SK-N-SH (cell line): ENCODE results near the gene USP47. TPM values are rescaled to one million over a fixed set of nuclear protein-coding genes. Genes with fewer than 3 reads are reported as not detected.

Source experiments
- CTCF ChIA-PET: fragments of 300-600, 350-600 bp; formaldehyde crosslinking; extraction: SDS; loops from one replicate; lab custom pipeline; 2021; lab: Yijun Ruan, JAX
- POLR2A ChIA-PET: fragments of 350-600 bp; sonication (Branson Sonifier 250); formaldehyde crosslinking; extraction: SDS; loops from one replicate; lab custom pipeline; 2020; ENCODE audit warnings: antibody characterized with exemption, inconsistent platforms; lab: Yijun Ruan, JAX
- DNase-seq: peaks from one replicate; pipeline ENCODE4 v3.0.0; 2012
- H2AFZ ChIP-seq: fragments of 200-600 bp; sonication (generic); 2 replicates; pipeline ENCODE4 v1.8.1; 2016; ENCODE audit warnings: antibody characterized with exemption, mild to moderate bottlenecking, low read depth
- H3F3A ChIP-seq: fragments of 200-600 bp; sonication (generic); replicated peaks from 2 replicates; pipeline ENCODE3; 2016; ENCODE audit warnings: antibody characterized with exemption, mild to moderate bottlenecking; ENCODE audit not compliant: insufficient read depth
- H3K27ac ChIP-seq, 2 experiments: fragments of 200-500 bp in 1 of 2; fragments of 200-600 bp in 1 of 2; sonication (Bioruptor generic) in 1 of 2; sonication (generic), shearing (Covaris generic) in 1 of 2; 2 replicates each; pipeline versions ENCODE4 v1.5.1 to v1.6.1; 2014 to 2016; ENCODE audit warnings: low read depth in 2 of 2, inconsistent platforms in 1 of 2, low read length in 1 of 2, mild to moderate bottlenecking in 1 of 2, mixed read lengths in 1 of 2
- H3K27me3 ChIP-seq: fragments of 200-600 bp; sonication (generic), shearing (Covaris generic); 2 replicates; pipeline ENCODE4 v1.6.1; 2016; ENCODE audit warnings: mixed run types; ENCODE audit not compliant: insufficient read depth
- H3K36me3 ChIP-seq, 2 experiments: fragments of 200-500 bp in 1 of 2; fragments of 200-600 bp in 1 of 2; sonication (Bioruptor generic) in 1 of 2; sonication (generic) in 1 of 2; replicated peaks in 1 of 2; 2 replicates each; pipeline versions ENCODE3 to v1.5.1; 2014 to 2016; ENCODE audit warnings: low read length in 1 of 2, mild to moderate bottlenecking in 1 of 2; ENCODE audit not compliant: insufficient read depth in 2 of 2, control insufficient read depth in 1 of 2
- H3K4me1 ChIP-seq, 2 experiments: fragments of 200-500 bp in 1 of 2; fragments of 200-600 bp in 1 of 2; sonication (Bioruptor generic) in 1 of 2; sonication (generic), shearing (Covaris generic) in 1 of 2; 2 replicates each; pipeline versions ENCODE4 v1.5.1 to v1.6.1; 2014 to 2016; ENCODE audit warnings: low read depth in 1 of 2, low read length in 1 of 2, mixed run types in 1 of 2; ENCODE audit not compliant: insufficient read depth in 2 of 2, control insufficient read depth in 1 of 2
- H3K4me2 ChIP-seq: fragments of 200-600 bp; sonication (generic), shearing (Covaris generic); 2 replicates; pipeline ENCODE4 v1.6.1; 2017; ENCODE audit warnings: mixed run types
- H3K4me3 ChIP-seq, 2 experiments: fragments of 200-500 bp in 1 of 2; fragments of 200-600 bp in 1 of 2; sonication (Bioruptor generic) in 1 of 2; sonication (generic), shearing (Covaris generic) in 1 of 2; 2 replicates each; pipeline versions ENCODE4 v1.5.1 to v1.8.1; 2014 to 2016; ENCODE audit warnings: low read depth in 2 of 2, inconsistent platforms in 1 of 2, low read length in 1 of 2, mild to moderate bottlenecking in 1 of 2, mixed read lengths in 1 of 2, moderate library complexity in 1 of 2
- H3K79me2 ChIP-seq: fragments of 200-600 bp; sonication (generic); 2 replicates; pipeline ENCODE4 v1.8.1; 2017; ENCODE audit warnings: mild to moderate bottlenecking; ENCODE audit not compliant: insufficient read depth
- H3K9ac ChIP-seq: fragments of 200-600 bp; sonication (generic); 2 replicates; pipeline ENCODE4 v1.6.1; 2017; ENCODE audit warnings: mixed run types
- H3K9me2 ChIP-seq: fragments of 200-600 bp; sonication (generic); 2 replicates; pipeline ENCODE4 v1.6.1; 2017; ENCODE audit warnings: mixed run types
- H3K9me3 ChIP-seq: fragments of 200-600 bp; sonication (generic); 2 replicates; pipeline ENCODE4 v1.6.1; 2017; ENCODE audit warnings: mixed run types, mild to moderate bottlenecking, moderate library complexity
- H4K20me1 ChIP-seq: fragments of 200-600 bp; sonication (generic); 2 replicates; pipeline ENCODE4 v1.6.1; 2017; ENCODE audit warnings: mild to moderate bottlenecking, mixed run types; ENCODE audit not compliant: insufficient read depth
- FOSL2 ChIP-seq: IDR thresholded peaks from 2 replicates; pipeline ENCODE4 v1.4.0; 2012; ENCODE audit warnings: low read depth, mild to moderate bottlenecking, moderate library complexity, borderline replicate concordance
- FOXM1 ChIP-seq: IDR thresholded peaks from 2 replicates; pipeline ENCODE4 v1.4.0; 2012; ENCODE audit warnings: low read depth, mild to moderate bottlenecking
- MEF2A ChIP-seq: IDR thresholded peaks from 2 replicates; pipeline ENCODE4 v1.4.0; 2012; ENCODE audit warnings: low read depth, borderline replicate concordance
- RAD21 ChIP-seq: IDR thresholded peaks from 2 replicates; pipeline ENCODE4 v1.6.1; 2012; ENCODE audit warnings: mild to moderate bottlenecking, low read length
- RXRA ChIP-seq: IDR thresholded peaks from 2 replicates; pipeline ENCODE4 v1.4.0; 2012; ENCODE audit warnings: low read depth, mild to moderate bottlenecking, borderline replicate concordance
- SIN3A ChIP-seq: IDR thresholded peaks from 2 replicates; pipeline ENCODE4 v1.6.1; 2012; ENCODE audit warnings: low read depth, mild to moderate bottlenecking, low read length, moderate library complexity, borderline replicate concordance
- TAF1 ChIP-seq: IDR thresholded peaks from 2 replicates; pipeline ENCODE4 v1.6.1; 2012; ENCODE audit warnings: low read depth, mild to moderate bottlenecking, low read length, moderate library complexity, borderline replicate concordance
- TEAD4 ChIP-seq: IDR thresholded peaks from 2 replicates; pipeline ENCODE4 v1.4.0; 2012; ENCODE audit warnings: mild to moderate bottlenecking, borderline replicate concordance; ENCODE audit not compliant: insufficient read depth
- WGBS: methylation state at CpG from one replicate; pipeline ENCODE4 v1.1.6; 2017; ENCODE audit warnings: low lambda C conversion rate; 5-methylcytosine and 5-hydroxymethylcytosine counted together
- polyA plus RNA-seq, 3 experiments: library from polyadenylated mRNA; depleted of rRNA; stranded (reverse); fragments of >200 nt; gene quantifications; 2 replicates each; pipeline ENCODE4 v1.2.3, GENCODE V29; 2012
- TF ChIP-seq, protein P1 (sequence below): fragments of 200-600 bp; sonication (generic); IDR thresholded peaks from 2 replicates; pipeline ENCODE4 v1.6.1; 2017; ENCODE audit warnings: antibody characterized with exemption, mild to moderate bottlenecking, moderate library complexity
- TF ChIP-seq, protein P2 (sequence below): IDR thresholded peaks from 2 replicates; pipeline ENCODE4 v1.4.0; 2012; ENCODE audit warnings: low read depth, borderline replicate concordance

Gene USP47
- polyA plus RNA-seq, 1 of the 3 experiments (the other 2 are of a cell fraction) = 10.3 TPM

DNA sequence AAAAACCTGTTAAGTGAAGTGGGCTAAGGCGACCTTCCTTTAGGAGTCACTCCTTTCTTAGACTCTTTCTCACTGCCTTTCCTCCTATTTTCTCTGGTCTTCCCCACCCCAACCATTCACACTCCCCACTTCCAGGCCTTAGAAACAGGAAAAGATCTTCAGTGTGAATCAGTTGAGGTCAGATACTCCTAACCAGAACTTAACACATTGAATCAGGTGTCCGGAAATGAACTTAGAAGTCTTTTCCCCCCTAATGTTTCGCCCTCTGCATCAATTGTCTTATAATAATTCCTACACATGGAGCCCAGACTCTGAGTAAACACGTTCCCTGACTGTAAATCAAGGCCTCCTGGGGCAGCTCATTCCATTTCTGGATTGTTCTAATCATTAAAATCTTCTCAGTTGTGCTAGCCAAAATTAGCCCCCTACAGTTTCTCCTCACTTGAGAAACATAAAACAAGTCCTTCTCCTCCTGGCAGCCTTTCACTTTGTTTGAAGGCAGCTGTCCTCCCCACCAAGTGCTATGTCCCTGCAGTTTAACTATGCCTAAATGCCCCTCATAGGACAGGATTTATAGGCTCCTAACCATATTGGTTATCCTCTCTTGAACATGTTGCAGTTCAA lies 32.7 kb upstream of the USP47 start:
- TF ChIP-seq MEF2A = no peak
- TF ChIP-seq, protein P1, sequence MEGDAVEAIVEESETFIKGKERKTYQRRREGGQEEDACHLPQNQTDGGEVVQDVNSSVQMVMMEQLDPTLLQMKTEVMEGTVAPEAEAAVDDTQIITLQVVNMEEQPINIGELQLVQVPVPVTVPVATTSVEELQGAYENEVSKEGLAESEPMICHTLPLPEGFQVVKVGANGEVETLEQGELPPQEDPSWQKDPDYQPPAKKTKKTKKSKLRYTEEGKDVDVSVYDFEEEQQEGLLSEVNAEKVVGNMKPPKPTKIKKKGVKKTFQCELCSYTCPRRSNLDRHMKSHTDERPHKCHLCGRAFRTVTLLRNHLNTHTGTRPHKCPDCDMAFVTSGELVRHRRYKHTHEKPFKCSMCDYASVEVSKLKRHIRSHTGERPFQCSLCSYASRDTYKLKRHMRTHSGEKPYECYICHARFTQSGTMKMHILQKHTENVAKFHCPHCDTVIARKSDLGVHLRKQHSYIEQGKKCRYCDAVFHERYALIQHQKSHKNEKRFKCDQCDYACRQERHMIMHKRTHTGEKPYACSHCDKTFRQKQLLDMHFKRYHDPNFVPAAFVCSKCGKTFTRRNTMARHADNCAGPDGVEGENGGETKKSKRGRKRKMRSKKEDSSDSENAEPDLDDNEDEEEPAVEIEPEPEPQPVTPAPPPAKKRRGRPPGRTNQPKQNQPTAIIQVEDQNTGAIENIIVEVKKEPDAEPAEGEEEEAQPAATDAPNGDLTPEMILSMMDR = no peak
- TF ChIP-seq, protein P2, sequence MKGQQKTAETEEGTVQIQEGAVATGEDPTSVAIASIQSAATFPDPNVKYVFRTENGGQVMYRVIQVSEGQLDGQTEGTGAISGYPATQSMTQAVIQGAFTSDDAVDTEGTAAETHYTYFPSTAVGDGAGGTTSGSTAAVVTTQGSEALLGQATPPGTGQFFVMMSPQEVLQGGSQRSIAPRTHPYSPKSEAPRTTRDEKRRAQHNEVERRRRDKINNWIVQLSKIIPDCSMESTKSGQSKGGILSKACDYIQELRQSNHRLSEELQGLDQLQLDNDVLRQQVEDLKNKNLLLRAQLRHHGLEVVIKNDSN = no peak
- Histone ChIP-seq H3K4me1 (0 out of 4 replicates have a peak, but pooled peaks cover 0 to 3% of the 10 kb centered on the region in 2 experiments), H3F3A (peaks cover 14% of the 10 kb centered on the region), H3K27me3 (no peaks in the 10 kb centered on the region), H3K79me2 (no peaks in the 10 kb centered on the region), H4K20me1 (no peaks in the 10 kb centered on the region), H3K9me3 (no peaks in the 10 kb centered on the region), H3K4me2 (no peak overlapping the region), H3K9me2 (no peaks in the 10 kb centered on the region), H3K27ac (no peak overlapping the region), H3K4me3 (no peak overlapping the region), H3K9ac (no peak overlapping the region), H3K36me3 (no peaks in the 10 kb centered on the region), H2AFZ (no peak overlapping the region)
- CTCF ChIA-PET = interaction anchor here (2.5 to 3.6 kb wide), 2 partner anchors 10 to 235 kb away, joined by 11 to 25 read pairs; no protein-coding TSS in a partner anchor
- no peak for DNase-seq
- POLR2A ChIA-PET = interaction anchor here (0.6 kb wide), 1 partner anchor 46 kb away, joined by 3 read pairs; no protein-coding TSS in a partner anchor
- WGBS = 90% methylated on average over 4 of the region's 4 CpGs

DNA sequence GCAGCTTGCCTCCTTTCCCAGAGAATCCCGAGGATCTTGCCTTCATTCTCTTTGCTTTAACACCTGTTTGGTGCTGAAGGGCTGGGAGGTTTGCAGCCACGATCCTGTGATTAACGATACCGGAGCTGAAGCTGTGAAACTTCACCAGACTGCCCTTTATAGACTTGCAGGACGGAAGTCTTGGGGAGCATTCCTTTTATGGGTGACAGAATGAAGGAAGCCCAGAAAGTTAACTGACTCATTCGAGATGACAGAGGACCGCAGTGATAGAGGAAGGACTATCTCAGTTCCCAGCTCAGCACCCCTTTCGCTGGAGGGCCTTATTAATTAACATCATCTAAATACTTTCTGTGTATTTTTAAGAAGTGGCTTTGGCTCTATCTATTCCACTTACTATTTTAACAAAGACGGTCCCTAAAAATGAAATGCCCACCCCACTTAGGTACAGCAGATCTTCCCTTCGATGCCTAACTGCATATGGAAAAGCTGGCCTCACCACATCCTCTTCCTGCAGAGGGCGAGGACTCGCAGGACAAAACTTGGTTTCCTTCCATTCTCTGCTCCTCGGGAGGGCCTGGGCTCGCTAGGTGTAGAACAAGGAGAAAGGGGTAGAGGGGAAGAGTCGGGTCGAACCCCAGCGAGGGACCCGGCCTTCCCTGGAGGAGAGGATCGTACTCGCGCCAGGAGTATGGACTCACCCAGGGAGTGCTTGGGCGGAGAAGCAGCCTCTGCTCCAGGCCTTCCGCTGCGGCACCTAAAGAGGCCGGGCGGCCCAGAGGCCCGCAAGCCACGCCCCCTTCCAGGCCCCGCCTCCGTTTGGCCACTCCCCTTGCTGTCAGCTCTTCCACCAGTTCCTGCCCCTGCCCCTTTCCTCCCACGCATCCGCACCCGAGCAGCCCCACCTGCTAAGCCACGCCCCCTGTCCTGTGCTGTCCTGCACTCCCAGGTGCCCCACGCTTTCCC lies 30.7 kb upstream of the USP47 start:
- WGBS = 92% methylated on average over 26 of the region's 35 CpGs
- POLR2A ChIA-PET = no interaction called here
- Histone ChIP-seq H4K20me1 (no peaks in the 10 kb centered on the region), H3K4me1 (0 out of 4 replicates have a peak, but pooled peaks cover 0 to 3% of the 10 kb centered on the region in 2 experiments), H3K9me2 (no peaks in the 10 kb centered on the region)
- no peak for TF ChIP-seq RAD21
- no peak for TF ChIP-seq TEAD4
- TF ChIP-seq FOXM1 = no peak
- TF ChIP-seq TAF1 = no peak
- no peak for TF ChIP-seq FOSL2
- no peak for TF ChIP-seq SIN3A
- TF ChIP-seq RXRA = no peak
- TF ChIP-seq, all 33 proteins: peak for 0
- no peak overlapping the region for H3K4me2 ChIP-seq
- no peak overlapping the region for H3K9ac ChIP-seq
- CTCF ChIA-PET = interaction anchor here (1.0 to 1.8 kb wide), 3 partner anchors 11 to 233 kb away, joined by 4 to 6 read pairs (median 5); no protein-coding TSS in a partner anchor
- DNase-seq = no peak
- peaks cover 0 to 3% of the 10 kb centered on the region in 2 experiments for H3K36me3 ChIP-seq
- no peaks in the 10 kb centered on the region for H3K9me3 ChIP-seq
- no peaks in the 10 kb centered on the region for H3K79me2 ChIP-seq
- no peaks in the 10 kb centered on the region for H3K27me3 ChIP-seq
- no peak overlapping the region for H2AFZ ChIP-seq
- peaks cover 14% of the 10 kb centered on the region for H3F3A ChIP-seq
- no peak overlapping the region for H3K27ac ChIP-seq
- no peak overlapping the region for H3K4me3 ChIP-seq
